ENCODE measurements around the gene SPATA7. TPM values are rescaled to one million over a fixed set of nuclear protein-coding genes. Genes with fewer than 3 reads are reported as not detected.

Gene SPATA7, protein sequence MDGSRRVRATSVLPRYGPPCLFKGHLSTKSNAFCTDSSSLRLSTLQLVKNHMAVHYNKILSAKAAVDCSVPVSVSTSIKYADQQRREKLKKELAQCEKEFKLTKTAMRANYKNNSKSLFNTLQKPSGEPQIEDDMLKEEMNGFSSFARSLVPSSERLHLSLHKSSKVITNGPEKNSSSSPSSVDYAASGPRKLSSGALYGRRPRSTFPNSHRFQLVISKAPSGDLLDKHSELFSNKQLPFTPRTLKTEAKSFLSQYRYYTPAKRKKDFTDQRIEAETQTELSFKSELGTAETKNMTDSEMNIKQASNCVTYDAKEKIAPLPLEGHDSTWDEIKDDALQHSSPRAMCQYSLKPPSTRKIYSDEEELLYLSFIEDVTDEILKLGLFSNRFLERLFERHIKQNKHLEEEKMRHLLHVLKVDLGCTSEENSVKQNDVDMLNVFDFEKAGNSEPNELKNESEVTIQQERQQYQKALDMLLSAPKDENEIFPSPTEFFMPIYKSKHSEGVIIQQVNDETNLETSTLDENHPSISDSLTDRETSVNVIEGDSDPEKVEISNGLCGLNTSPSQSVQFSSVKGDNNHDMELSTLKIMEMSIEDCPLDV
- total RNA-seq: 13.9 and 15.9 TPM in 2 replicates

DNA sequence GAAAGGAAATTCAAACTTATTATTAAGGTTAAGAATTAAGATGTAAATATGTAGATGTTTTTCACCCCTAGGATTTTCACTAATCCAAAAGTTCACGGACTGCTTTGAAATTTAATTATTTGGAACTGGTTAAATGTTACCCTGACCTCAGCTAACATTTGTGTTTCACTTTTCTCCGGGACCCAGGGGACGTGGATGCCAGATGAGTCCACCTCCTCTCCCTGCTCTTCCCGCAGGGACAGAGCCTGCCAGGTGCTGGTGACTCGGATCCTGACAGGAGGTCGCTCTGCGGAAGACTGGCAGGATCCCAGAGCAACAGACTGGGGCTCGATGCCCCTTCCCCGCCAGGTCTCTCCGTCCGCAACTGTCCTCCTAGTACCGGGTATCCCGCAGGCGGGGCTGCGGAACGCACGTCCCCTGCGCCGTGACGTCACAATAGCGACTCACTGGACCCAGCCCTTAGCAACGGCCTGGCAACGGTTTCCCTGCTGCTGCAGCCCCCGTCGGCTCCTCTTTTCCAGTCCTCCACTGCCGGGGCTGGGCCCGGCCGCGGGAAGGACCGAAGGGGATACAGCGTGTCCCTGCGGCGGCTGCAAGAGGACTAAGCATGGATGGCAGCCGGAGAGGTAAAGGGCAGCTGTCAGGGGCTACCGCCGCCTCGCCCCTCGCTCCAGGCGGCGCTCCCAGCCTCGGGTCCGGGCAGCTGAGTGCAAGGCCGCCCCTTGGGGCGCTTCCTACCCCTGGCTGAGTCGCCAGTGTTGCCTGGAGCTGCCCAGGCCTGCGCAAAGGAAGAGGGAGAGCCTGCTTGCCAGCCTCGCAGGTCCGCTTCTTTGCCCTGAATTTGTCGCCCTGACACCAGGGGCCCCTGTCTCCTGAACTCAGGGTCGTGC lies at the start of gene SPATA7:
Gene SPATA7 (plus strand): TSS at position 446 of the 890 bp plus-strand sequence. CDS start 162 bp downstream, at position 608.

Other genes starting within 250 kb of the SPATA7 start
- gene KCNK10, start 62.4 kb upstream of the SPATA7 start, total RNA-seq: not detected in 2 replicates
- gene PTPN21, start 169.3 kb downstream of the SPATA7 start, total RNA-seq: 5.1 and 7.2 TPM in 2 replicates
- gene ZC3H14, start 177.4 kb downstream of the SPATA7 start, total RNA-seq: 46.5 and 49.4 TPM in 2 replicates

Measured in smooth muscle cell of bladder (primary cell).